ENCODE data around the gene MLLT10.

- TF ChIP-seq CTCF (conservative IDR thresholded peaks at IDR 0.05; ENCODE audit: low read depth, low read length) (no peak), EZH2 (IDR thresholded peaks at IDR 0.05; ENCODE audit: borderline replicate concordance, low read depth, low read length, poor library complexity, severe bottlenecking) (no peak)
Measured at GRCh38 chr10:21758239-21758638, 224.2 kb downstream of the MLLT10 start.
